Middle frontal gyrus (tissue), 1 donor: ENCODE measurements around the gene DLK2.

Experiments
- DNase-seq: peaks from one replicate; pipeline ENCODE4 v3.0.0-alpha.2; 2015; ENCODE audit warnings: low spot score; ENCODE audit errors: extremely low spot score

DLK2 gene

DNA sequence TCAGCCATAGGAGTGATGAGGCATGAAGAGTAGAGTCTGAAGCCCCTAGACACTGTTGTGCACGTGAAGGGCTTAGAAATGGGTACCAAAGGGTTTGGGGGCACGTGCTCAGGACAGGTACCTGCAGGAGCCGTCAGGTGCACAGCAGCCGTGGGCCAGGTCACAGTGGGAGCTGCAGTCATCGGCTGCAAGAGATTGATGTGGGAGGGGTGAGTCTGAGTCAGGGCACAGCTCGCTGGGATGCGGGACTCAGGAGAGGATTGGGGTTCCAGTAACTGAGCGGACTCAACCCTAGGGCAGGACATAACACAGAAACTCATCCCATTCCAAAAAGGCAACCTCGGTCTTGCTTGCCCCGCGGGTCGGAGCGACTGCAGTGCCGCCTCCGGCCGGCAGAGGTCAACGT is 1.1 kb downstream of the DLK2 start:
- no peak for DNase-seq

DNA sequence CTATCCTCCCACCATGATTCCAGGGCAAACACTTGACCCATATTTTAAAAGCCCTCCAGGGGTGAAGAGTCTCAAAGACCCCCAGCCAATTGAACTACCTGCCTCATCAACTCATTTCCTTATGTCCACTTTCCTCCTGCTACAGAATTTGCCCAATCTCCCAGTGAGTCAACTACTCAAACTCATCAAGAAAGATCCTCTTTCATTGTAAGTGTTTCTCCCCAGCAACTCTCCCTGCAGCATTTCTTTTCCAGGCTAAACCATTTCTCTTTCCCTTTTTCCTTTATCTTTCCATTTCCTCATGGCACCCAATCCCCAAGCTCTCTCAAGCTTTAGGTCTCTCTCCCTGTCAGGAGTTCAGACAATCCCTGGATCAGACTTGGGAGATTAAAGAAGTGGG is 1.5 kb downstream of the DLK2 start:
- DNase-seq = no peak

DNA sequence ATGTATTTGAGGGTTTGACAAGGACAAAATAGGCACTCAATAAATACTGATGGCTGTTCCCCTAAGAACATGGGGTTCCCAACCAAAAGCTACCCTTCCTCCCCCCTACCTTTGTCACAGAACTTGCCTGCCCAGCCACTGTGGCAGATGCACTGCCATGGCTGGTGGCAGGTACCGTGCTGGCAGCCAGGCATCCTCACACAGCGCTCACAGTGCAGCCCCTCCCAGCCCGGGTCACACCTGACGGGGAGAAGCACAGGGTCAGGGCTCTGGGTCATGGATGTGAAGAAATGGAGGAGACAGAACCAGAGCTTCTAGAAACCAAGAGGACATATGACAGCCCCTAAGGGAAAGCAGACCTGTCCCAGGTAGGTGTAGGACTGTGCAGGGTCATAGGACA is 2.5 kb downstream of the DLK2 start:
- DNase-seq = no peak

DNA sequence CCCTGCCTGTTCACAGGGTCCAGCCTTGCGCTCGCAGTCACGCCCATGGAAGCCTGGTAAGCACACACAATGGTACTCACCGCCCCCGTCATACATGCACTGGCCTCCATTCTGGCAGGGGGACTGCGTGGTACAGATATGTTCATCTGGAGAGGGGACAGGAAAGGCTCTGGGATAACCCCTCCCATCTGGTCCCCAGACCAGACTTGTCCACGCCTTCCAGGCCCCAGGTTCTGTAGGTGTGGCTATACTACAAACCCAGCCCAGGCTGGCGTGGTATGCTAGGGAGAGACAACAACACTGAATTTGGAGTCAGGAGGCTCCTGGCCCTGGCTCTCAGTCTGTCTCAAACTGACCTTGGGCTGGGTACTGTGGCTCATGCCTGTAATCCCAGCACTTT is 3.4 kb downstream of the DLK2 start:
- no peak for DNase-seq

DNA sequence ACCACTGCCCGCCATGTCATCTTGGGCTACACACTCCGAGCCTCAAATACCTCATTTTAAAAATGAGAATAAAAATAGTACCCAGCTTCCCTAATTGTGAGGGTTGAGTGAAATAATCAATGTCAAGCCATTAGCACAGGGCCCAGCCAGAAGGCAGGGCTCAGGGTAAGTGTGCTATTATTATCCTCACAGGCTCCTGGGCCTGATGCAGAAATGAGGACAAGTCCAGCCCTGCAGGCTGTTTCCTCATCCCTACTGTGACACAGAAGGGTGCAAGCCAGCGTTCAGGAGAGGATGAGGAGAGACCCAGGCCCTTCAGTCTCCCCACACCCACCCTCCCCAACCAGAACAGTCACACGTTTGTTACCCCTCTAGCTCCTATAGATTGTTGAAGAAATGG is 4.0 kb downstream of the DLK2 start:
- DNase-seq = no peak

DNA sequence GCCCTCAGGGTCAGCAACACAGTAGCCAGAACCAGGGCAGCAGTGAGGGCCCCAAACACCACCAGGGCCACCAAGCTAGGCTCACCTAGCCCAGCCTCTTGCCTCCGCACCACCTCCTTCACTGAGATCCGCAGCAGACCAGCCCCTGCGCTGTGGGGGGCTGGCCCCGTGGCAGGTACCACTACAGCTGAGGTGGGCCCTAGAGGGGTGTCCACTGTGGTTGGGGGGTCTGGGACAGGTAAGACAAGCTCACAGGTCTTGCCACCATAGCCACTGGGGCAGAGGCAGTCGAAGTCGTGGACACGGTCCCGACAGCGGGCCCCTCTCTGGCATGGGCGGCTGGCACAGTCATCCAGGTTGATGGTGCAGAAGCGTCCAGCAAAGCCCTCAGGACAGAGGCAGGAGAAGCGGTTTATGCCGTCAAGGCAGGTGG is 4.6 kb downstream of the DLK2 start:
- no peak for DNase-seq

DNA sequence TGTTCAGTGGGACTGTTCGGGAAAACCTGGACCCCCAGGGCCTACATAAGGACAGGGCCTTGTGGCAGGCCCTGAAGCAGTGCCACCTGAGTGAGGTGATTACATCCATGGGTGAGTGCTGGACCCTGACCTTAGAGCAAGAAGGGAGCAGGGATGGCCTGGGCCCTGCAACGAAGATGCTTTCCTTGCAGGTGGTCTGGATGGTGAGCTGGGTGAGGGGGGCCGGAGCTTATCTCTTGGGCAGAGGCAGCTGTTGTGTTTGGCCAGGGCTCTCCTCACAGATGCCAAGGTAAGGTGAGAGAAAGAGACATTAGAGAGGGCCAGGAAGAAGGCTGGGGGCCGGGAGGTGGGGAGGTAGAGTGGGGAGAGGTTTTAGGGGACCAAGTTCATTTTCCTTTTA is 6.4 kb downstream of the DLK2 start:
- DNase-seq = no peak

DNA sequence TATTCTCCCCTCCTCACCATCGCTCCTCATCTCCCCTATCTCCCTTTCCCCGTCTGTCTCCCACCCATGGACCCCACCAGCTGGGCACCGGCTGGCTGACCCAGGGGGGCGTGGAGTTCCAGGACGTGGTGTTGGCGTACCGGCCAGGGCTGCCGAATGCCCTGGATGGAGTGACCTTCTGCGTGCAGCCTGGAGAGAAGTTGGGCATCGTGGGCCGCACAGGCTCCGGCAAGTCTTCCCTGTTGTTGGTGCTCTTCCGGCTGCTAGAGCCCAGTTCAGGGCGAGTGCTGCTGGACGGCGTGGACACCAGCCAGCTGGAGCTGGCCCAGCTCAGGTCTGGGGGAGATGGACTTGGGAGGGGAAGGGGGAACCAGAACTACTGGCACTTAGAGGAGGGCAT is 7.7 kb downstream of the DLK2 start:
- no peak for DNase-seq

DNA sequence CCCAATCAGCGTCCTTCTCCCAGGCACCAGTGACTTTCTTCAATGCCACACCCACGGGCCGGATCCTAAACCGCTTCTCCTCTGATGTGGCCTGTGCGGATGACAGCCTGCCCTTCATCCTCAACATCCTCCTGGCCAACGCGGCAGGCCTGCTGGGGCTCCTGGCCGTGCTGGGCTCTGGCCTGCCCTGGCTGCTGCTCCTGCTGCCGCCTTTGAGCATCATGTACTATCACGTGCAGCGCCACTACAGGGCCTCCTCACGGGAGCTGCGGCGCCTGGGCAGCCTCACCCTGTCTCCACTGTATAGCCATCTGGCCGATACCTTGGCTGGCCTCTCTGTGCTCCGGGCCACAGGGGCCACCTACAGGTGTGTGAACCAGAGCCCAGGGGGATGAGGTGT is 9.8 kb downstream of the DLK2 start:
- no peak for DNase-seq

DNA sequence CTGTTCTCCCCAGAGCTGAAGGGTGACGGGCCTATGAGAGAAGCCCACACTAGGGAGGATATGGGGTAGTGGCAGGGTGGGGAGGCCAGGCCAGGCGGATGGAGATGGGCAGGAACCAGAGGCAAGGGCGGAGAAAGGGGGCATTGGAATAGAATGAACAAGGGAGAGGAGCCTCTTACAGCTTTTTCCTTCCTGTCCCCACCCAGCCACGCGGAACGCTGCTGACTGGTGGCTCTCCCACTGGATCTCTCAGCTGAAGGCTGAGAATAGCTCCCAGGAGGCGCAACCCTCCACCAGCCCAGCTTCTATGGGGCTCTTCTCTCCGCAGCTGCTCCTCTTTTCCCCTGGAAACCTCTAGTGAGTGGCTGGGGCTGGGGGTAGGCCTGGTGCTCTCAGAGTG is 10.8 kb downstream of the DLK2 start:
- no peak for DNase-seq

DNA sequence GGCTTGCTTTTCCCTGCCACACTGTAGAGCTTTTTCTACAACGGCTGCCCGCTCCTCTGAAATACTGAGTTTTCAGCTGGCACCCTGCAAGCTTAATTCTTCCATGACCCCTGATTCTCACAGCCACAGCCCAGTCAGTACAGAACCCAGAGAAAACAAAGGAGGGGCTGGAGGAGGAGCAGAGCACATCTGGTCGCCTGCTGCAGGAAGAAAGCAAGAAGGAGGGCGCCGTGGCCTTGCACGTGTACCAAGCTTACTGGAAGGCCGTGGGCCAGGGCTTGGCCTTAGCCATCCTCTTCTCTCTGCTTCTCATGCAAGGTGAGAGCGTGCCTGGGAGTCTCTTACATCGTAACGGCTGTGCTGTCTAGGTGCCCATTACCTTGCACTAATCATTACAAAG is 11.3 kb downstream of the DLK2 start:
- DNase-seq = no peak

DNA sequence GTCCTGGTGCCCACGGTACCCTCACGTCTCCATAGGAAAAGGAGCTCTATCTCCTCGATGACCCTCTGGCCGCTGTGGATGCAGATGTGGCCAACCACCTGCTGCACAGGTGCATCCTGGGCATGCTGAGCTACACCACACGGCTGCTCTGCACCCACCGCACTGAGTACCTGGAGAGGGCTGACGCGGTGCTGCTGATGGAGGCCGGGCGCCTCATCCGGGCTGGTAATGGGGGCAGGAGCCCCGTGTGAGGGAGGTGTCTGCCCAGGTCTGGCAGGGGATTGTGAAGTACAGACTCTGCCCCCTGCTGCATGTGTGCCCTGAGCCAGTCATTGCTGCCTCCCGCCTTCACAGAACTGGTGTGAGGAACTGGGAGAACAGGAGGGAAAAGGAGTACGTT is 12.4 kb downstream of the DLK2 start:
- no peak for DNase-seq

DNA sequence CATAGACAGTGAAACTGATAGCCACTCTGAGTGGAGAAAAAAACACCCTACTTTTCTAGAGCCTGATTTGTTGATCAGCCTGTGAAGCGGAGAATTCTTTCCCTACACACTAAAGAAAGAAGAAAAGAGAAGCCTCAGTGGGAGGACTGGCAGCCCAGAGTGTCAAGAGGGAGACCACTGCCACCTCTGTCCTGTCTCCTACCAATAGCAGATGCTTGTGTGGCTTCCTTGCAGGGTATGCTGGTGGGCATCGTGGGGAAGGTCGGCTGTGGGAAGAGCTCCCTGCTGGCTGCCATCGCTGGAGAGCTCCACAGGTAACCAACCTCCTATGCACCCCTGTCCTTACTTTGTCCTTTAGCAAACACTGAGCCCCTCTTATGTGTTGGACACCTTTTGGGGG is 17.6 kb downstream of the DLK2 start:
- DNase-seq = no peak

DNA sequence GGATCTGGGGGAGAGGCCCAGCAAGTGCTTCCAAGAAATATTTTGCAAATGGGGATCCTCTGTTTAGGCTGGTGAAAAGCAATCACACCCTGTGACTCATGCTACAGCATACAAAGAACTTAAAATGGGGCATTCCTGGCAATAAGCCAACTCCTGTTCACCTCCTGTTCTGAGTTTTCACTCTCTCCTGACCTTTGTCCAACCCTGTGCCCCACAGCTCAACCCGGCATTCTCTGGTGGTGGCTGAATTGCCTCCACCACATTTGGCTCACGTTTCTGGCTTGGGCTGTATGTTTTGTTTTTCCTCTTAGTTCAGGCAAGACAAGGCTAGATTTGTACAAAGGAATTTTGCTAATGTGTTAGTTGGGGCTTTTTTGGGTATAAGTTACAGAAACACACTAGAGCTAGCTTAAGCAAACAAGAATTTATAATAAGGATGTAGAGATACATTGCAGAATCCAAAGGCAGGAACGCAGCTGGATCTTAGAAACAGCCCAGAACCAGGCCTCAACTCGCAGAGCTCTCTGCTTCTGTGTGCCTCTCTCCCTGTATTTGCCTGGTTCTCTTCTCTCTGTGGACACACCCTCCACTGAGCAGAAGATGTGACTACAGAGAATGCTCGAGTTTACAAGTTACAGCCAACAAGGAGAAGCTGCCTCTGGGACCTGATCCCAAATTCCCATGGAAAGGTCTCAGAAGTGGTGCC is 18.6 kb downstream of the DLK2 start:
- DNase-seq = no peak

DNA sequence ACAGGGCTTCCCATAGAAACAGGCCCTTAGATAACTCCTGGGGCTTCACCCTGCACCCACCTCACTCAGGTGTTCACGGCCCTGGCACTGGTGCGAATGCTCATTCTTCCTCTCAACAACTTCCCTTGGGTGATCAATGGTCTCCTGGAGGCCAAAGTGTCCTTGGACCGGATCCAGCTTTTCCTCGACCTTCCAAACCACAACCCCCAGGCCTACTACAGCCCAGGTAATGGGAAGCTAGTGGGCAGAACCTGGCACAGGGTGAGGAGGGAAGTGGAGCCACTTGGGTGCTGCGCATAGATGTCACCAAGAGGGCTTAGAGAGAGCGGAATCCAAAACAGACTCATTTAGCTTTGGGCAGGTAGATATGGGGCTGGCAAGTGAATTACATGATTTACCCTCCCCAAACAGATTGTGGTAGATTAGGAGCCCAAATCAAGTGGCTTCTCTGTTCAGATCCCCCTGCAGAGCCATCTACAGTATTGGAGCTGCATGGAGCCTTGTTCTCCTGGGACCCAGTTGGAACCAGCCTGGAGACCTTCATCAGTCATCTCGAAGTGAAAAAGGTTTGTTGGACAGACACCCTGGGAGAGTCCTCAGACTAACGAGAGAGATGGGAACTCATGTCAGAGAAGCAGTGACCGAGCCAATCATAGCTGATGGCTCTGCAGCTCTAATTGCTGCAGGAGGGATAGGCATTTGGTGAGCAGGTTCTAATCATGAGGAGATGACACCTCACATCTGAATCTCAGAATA is 19.5 kb downstream of the DLK2 start:
- DNase-seq = no peak

DNA sequence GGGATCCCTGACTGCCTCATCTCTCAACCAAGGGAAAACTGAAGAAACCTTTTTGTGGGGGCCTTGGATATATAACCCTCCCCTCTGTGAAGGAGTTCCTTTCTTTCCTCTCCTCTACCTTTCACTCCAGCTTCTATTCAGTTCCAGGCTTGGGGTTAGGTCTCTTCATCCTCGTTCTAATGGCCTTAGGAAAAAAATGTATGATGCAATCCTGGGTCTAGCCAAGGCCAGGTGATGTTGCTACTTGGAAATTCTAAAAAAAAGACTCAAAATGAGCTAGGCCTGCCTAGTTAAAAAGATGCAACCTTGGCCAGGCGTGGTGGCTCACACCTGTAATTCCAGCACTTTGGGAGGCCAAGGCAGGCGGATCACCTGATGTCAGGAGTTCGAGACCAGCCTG is 20.4 kb downstream of the DLK2 start:
- no peak for DNase-seq

DNA sequence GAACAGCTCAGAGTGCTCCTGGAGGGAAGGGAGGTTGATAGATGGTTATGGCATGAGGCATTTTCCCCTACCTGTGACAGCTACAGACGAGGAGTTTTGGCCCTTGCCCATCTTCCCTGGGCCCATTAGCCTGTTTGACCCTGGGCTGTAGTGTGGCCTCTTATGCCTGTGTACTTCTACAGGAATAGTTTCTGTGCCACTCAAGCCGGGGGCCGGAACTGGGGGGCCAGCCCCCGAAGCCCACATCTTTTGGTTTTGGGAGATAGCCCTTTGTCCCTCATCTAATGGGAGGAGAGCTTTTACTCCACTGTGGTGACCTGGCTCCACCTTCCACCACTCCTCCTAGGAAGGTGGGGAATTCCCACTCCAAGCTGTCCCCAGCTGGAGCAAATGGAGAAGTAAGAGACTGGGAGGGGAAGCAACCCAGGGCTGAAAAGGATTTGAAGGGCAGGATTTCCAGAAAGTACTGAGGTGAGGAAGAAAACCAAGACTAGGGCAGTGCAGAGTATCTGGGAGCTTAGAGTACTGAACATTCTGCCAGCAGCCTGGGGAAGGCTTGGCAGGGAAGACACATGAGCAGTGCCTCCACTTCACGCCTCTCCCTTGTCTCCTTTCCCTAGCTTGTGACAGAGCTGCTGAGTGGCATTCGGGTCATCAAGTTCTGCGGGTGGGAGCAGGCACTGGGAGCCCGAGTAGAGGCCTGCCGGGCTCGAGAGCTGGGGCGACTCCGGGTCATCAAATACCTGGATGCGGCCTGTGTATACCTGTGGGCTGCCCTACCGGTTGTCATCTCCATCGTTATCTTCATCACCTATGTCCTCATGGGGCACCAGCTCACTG is 21.1 kb downstream of the DLK2 start:
- no peak for DNase-seq

DNA sequence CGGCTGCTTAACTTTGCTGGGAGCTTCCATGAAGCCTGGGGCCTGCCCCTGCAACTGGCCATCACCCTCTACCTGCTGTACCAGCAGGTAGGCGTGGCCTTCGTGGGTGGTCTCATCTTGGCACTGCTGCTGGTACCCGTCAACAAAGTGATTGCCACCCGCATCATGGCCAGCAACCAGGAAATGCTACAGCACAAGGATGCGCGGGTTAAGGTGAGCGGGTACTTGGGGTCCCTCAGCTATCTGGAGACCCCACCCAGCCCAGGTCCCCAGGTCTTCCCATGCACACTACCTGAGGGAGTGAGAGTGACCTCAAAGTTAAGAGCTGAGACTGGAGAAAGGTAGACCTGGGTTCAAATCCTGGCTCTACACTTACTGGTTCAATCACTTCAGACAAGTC is 22.2 kb downstream of the DLK2 start:
- DNase-seq = no peak

DNA sequence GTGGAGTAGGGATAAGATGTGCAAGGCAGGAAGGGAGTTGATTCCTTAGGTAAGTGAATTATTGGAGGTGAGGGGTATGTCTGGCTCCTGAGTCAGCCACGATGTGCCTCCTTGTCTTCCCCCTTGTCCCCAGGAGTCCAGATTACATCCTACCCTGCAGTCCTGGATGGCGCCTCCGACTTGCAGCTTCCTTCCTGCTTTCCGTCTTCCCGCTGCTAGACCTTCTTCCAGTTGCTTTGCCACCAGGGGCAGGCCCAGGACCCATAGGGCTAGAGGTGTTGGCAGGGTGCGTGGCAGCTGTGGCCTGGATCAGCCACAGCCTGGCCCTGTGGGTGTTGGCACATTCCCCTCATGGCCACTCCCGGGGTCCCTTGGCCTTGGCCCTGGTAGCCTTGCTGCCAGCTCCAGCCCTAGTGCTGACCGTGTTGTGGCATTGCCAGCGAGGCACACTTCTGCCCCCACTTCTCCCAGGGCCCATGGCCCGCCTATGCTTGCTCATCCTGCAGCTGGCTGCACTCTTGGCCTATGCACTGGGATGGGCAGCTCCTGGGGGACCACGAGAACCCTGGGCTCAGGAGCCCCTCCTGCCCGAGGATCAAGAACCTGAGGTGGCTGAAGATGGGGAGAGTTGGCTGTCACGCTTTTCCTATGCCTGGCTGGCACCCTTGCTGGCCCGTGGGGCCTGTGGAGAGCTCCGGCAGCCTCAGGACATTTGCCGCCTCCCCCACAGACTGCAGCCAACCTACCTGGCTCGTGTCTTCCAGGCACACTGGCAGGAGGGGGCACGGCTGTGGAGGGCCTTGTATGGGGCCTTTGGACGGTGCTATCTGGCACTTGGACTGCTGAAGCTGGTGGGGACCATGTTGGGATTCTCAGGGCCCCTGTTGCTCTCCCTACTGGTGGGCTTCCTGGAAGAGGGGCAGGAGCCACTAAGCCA is 23.1 kb downstream of the DLK2 start:
- DNase-seq = no peak

DNA sequence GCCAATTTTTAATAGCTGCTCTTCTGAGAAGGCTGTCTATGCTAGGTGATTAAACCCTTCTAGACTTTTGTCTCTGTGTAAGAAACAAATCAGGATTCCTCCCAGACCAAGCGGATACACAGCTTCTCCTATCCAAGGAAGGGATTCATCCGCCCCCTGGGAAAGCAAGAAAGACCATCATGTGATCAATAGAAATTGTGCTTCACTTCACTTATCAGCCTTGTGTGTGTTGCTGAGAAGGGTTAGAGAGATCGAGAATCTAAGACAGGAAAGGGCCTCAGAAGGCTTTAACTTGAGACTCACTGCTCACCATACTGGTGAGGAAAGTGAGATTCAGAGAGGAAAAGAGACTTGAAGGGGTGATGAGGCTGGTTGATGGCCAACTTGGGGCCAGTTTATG is 26.5 kb downstream of the DLK2 start:
- no peak for DNase-seq

DNA sequence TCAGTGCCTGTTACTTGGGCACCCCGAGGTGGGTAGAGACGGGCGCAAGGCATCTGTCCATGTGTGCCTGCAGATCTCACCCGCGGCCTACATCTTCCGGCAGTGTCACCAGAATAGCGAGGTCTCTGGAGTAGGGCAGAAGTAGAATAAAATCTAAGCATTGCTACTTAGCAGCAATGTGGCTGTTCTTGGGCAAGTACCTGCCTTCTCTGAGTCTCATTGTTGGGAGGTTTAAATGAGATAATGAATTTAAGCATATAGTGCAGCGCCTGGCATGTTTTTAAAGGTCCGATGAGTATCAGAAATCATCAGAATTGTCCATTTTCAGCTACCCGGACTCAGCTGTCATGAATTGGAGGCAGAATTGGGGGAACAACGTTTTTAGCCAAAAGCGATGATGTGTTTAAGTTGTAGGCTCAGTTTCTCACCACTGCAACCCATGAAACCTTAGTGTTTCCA is 27.2 kb downstream of the DLK2 start:
- no peak for DNase-seq
